Renal pelvis (tissue), 12 donors: Measurements from ENCODE around the gene ZKSCAN8. TPM values are rescaled to one million over a fixed set of nuclear protein-coding genes. Genes with fewer than 3 reads are reported as not detected.
"Not testable (repeated sequence)": the region's sequence is repeated elsewhere in the genome, so short reads cannot be mapped to it uniquely, and the experiment has no call there.

Source experiments
- DNase-seq: peaks from one replicate; pipeline ENCODE4 v3.0.0-alpha.2; 2013
- long read RNA-seq, 16 experiments: transcript quantifications; one replicate each; lab custom pipeline, GENCODE V29; 2026
- polyA plus RNA-seq, 3 donors: library from polyadenylated mRNA; unstranded; fragments of 120-200 nt; gene quantifications; one replicate each; pipeline ENCODE4 v1.2.1, GENCODE V29; 2013; ENCODE audit not compliant: insufficient read length in 3 of 3

The ZKSCAN8 gene
- polyA plus RNA-seq = 10 to 100 TPM; 37.6 to 48.3 (median 48.2) TPM
- long read RNA-seq, donor 1, partial matches to known transcripts = 0 of 1 reads
- long read RNA-seq, donor 1, other reads (novel, unspliced or antisense) = 0 of 1 reads
- long read RNA-seq, donor 2, full-length matches to known transcripts = 5 of 5 reads
- long read RNA-seq, donor 2, partial matches to known transcripts = 0 of 5 reads
- long read RNA-seq, donor 2, other reads (novel, unspliced or antisense) = 0 of 5 reads
- long read RNA-seq, donor 3, full-length matches to known transcripts = 6 of 6 reads
- long read RNA-seq, donor 3, partial matches to known transcripts = 0 of 6 reads
- long read RNA-seq, donor 3, other reads (novel, unspliced or antisense) = 0 of 6 reads
- long read RNA-seq, donor 4, full-length matches to known transcripts = 1 of 7 reads
- long read RNA-seq, donor 4, partial matches to known transcripts = 6 of 7 reads
- long read RNA-seq, donor 4, other reads (novel, unspliced or antisense) = 0 of 7 reads
- long read RNA-seq, donor 5, full-length matches to known transcripts = 2 of 2 reads
- long read RNA-seq, donor 5, partial matches to known transcripts = 0 of 2 reads
- long read RNA-seq, donor 5, other reads (novel, unspliced or antisense) = 0 of 2 reads
- long read RNA-seq, donor 6, full-length matches to known transcripts = 7 of 7 reads
- long read RNA-seq, donor 6, partial matches to known transcripts = 0 of 7 reads
- long read RNA-seq, donor 6, other reads (novel, unspliced or antisense) = 0 of 7 reads
- long read RNA-seq, donor 7, full-length matches to known transcripts = 5 of 156 reads
- long read RNA-seq, donor 7, partial matches to known transcripts = 144 of 156 reads
- long read RNA-seq, donor 7, other reads (novel, unspliced or antisense) = 7 of 156 reads
- long read RNA-seq, donor 8, full-length matches to known transcripts = 3 of 3 reads
- long read RNA-seq, donor 8, partial matches to known transcripts = 0 of 3 reads
- long read RNA-seq, donor 8, other reads (novel, unspliced or antisense) = 0 of 3 reads
- long read RNA-seq, donor 9, full-length matches to known transcripts = 7 of 144 reads
- long read RNA-seq, donor 9, partial matches to known transcripts = 128 of 144 reads
- long read RNA-seq, donor 9, other reads (novel, unspliced or antisense) = 9 of 144 reads
- long read RNA-seq, donor 10, full-length matches to known transcripts = 2 of 2 reads
- long read RNA-seq, donor 10, partial matches to known transcripts = 0 of 2 reads
- long read RNA-seq, donor 10, other reads (novel, unspliced or antisense) = 0 of 2 reads
- long read RNA-seq, donor 11, full-length matches to known transcripts = 3 of 3 reads
- long read RNA-seq, donor 11, partial matches to known transcripts = 0 of 3 reads
- long read RNA-seq, donor 11, other reads (novel, unspliced or antisense) = 0 of 3 reads
- long read RNA-seq, donor 12, full-length matches to known transcripts = 11 of 16 reads
- long read RNA-seq, donor 12, partial matches to known transcripts = 5 of 16 reads
- long read RNA-seq, donor 12, other reads (novel, unspliced or antisense) = 0 of 16 reads
- long read RNA-seq, donor 13, partial matches to known transcripts = 0 of 1 reads
- long read RNA-seq, donor 13, other reads (novel, unspliced or antisense) = 0 of 1 reads
- long read RNA-seq, donor 14, full-length matches to known transcripts = 4 of 4 reads
- long read RNA-seq, donor 14, partial matches to known transcripts = 0 of 4 reads
- long read RNA-seq, donor 14, other reads (novel, unspliced or antisense) = 0 of 4 reads
- long read RNA-seq, donor 15, full-length matches to known transcripts = 7 of 7 reads
- long read RNA-seq, donor 15, partial matches to known transcripts = 0 of 7 reads
- long read RNA-seq, donor 15, other reads (novel, unspliced or antisense) = 0 of 7 reads
- long read RNA-seq, donor 16, full-length matches to known transcripts = 7 of 7 reads
- long read RNA-seq, donor 16, partial matches to known transcripts = 0 of 7 reads
- long read RNA-seq, donor 16, other reads (novel, unspliced or antisense) = 0 of 7 reads

DNA sequence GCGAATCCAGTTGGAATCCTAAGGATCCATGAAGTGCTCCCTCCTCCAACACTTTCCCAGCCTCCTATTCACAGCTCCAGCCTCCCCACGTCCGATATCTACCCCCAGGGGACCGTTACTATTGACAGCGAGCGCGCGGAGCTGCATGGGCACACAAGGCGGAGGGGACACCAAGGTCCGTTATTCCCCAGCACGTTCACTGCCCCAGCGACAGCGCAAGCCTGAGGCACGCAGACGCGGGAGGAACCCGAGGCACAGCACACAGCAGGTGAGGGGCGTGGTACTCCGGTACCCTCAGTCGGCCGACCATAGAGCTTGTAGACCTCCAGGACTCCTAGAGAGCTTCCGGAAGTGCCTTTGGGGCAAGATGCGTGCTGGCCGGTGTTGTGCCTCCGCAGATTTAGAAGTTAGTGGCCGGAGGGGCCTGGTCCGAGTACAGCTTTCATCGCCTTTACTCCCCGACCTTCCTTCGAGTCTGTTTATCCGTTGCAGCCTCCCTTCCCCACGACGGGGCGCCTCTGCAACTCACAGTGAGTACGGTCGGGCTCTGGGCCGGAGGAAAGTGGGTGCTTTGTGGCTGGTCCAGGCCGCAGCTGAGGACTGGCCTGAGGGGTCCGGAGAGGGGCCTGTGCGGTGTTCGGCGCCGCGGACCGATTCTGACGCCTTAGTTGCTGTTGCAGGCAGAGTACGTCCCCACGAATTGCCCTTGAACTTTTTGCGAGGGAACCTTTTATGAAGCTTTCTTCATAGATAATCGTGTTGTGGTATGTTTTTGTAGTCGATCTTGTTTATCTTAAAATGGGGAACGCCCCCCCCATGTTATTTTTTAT is at the start of gene ZKSCAN8:
ZKSCAN8 (plus strand) TSS at position 384 of the 830 bp plus-strand sequence. CDS start 6,525 bp downstream, outside the sequence.
- DNase-seq = peak; percentile 91

DNA sequence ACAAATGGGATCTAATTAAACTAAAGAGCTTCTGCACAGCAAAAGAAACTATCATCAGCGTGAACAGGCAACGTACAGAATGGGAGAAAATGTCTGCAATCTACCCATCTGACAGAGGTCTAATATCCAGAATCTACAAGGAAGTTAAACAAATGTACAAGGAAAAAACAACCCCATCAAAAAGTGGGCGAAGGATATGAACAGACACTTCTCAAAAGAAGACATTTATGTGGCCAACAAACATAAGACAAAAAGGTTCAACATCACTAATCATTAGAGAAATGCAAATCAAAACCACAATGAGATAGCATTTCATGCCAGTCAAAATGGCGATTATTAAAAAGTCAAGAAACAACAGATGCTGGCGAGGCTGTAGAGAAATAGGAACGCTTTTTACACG is 39.5 kb upstream of the ZKSCAN8 start:
- not testable (repeated sequence) for DNase-seq

DNA sequence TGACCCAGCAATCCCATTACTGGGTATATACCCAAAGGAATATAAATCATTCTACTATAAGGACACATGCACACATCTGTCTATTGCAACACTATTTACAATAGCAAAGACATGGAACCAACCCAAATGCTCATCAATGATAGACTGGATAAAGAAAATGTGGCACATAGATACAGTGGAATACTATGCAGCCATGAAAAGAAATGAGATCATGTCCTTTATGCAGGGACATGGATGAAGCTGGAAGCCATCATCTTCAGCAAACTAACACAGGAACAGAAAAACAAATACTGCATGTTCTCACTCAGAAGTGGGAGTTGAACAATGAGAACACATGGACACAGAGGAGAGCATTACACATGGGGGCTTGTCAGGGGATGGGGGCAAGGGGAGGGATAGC is 39.0 kb upstream of the ZKSCAN8 start:
- DNase-seq = not testable (repeated sequence)

DNA sequence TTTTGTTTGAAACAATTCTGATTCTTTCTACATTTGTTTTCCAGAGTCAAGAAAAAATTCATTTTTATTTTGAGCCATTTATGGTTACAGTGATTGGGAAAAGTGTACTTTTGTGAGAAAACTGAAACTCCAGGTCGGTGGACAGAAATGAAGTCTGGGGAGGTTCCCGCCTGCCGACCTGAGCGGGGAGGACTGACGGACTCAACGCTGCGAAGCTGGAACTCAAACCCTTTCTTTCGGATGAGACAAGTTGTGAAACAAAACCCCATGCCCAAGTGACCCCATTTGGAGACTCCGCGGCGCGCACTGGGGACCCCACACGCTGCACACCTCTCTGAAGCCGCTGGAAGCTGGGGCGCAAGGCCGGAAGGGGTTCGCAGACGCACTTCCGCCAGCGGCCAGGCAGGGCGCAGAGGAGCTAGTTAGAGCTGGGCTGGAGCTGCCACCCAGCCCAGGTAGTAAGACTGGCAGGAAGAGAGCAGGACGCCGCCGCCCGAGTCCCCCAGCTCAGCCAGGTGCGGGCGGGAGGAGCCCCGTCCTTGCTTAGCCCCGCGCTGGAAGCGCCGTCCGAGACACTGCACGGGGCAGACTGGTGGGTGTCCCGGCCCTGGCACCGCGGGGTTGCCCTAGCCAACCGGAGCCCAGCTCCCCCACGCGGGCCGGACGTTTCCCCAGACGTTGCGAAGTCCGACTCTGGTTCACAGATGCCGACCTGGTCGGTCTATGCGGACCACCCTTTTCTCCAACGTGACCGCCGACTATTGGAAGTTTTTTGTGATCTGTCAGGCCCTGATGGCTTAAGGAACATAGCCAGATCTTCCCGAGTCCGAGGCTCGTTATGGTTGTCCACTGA is 37.1 kb upstream of the ZKSCAN8 start:
- peak; percentile 84 for DNase-seq

- DNase-seq = peak; percentile 11
These were observed 36.4 kb upstream of the ZKSCAN8 start for GRCh38 chr6:28105245-28105639.

DNA sequence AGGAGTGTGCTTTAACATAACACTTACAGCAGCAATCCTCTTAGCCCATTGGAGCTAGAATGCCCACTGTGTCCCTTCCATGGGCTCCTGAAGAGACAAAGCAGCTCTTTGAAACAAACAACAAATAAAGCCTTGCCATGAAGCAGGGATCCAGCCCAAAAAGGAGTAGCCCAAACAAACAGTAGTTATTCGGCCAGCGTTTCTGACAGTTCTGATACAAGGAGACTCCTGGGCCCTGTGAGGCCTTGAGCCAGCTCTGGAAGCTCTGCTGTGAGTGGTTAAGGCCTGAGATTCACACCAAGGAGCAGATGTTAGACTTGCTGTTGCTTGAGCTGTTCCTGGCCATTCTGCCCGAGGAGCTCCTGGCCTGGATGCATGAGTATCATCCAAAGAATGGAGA is 34.2 kb upstream of the ZKSCAN8 start:
- DNase-seq = no peak

- no peak for DNase-seq
These were observed 29.7 kb upstream of the ZKSCAN8 start for GRCh38 chr6:28111964-28112363.

DNA sequence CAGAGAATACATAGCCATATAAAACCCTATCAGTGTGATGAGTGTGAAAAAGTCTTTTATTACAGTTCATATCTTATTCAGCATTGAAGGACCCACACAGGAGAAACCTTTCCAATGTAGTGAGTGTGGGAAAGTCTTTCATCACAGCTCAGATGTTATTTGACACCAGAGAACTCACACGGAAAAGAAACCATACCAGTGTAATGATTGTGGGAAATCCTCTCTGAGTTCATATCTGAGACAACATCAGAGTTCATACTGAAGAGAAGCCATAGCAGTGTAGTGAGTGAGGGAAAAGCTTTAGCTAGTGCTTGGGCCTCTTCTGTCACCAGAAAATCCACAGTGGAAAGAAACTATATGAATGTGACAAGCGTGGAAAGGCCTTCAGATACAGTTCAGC is 25.9 kb upstream of the ZKSCAN8 start:
- no peak for DNase-seq

DNA sequence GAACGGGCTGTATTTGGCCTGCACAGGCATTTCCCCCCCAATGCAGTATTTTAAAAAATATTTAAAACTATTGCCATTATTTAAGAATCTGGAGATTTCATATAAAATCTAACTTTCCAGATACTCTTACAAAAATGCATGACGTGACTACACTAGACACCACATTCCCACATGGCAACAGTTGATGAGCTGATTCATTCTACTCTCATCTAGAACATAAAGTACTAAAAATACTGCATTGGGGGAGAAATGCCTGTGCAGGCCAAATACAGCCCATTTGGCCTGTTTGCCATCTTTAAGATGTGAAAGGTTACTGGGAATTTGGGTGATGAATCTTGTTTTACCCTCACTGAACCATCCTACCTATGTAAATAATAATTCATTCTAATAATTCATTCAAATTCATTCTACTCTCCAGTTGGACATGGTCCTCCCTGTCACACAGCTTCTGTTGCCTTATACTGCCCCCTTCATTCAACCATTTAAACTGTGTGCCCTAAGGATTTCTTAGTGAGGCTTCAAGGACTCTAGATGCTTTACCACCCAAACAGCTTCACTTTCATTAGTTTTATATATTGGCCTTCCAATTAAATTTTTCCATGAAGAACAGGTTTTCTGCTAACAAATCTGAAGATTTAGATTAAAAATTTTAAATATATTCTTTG is 24.2 kb upstream of the ZKSCAN8 start:
- DNase-seq = no peak

GRCh38 chr6:28118217-28118616 is 23.5 kb upstream of the ZKSCAN8 start:
- DNase-seq = no peak

DNA sequence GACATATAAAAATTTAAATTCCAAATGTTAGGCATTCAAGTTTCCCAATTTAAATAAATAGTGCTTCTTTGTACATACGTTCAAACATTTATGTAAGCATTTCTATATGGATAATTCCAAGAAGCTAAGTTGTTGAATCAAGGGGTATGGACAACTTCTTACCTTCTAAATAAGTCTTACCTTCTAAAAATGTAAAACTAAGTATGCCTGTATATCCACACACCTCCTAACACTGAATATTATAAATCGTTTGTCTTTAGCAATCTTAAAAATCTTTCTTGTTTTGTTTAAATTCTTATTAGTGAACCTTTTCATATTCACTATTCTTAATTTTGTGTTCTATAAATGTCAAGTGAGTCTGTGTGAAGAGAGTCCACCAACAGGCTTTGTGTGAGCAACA is 19.8 kb upstream of the ZKSCAN8 start:
- DNase-seq = no peak

- DNase-seq = not testable (repeated sequence)
These were observed 19.4 kb upstream of the ZKSCAN8 start for GRCh38 chr6:28122283-28122682.

- DNase-seq = peak; percentile 82
These were observed 17.2 kb upstream of the ZKSCAN8 start, which contains the start of gene ZSCAN16 for GRCh38 chr6:28124350-28124970. ZSCAN16 (plus strand) TSS chr6:28124609; CDS start chr6:28125444, 835 bp downstream.

DNA sequence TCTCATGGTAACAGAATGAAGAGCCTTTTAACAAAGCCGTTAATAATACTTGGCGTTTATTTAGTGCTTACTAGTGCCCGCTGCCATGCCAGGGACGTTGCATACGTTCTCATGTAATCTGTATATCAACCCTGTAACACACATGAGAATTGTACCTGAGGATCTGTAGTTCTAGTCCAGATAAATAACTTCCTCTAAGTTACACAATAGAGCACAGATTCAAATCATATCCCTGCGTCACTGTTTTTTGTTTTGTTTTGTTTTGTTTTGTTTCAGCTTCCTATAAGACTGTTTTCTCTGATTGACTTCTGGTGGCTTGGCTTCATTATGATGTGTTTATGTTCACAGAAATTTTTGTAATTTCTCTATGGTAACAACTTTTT is 16.7 kb upstream of the ZKSCAN8 start:
- DNase-seq = no peak

DNA sequence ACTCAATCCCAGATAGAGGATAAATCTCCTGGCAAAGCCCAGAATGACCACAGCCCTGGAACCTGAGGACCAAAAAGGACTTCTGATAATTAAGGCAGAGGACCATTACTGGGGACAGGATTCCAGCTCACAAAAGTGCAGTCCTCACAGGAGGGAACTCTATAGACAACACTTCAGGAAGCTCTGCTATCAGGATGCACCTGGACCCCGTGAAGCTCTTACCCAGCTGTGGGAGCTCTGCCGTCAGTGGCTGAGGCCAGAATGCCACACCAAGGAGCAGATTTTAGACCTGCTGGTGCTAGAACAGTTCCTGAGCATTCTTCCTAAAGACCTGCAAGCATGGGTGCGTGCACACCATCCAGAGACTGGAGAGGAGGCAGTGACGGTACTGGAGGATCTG is 16.3 kb upstream of the ZKSCAN8 start:
- no peak for DNase-seq

- peak; percentile 20 for DNase-seq
These were observed 7.7 kb upstream of the ZKSCAN8 start for GRCh38 chr6:28134015-28134414.

DNA sequence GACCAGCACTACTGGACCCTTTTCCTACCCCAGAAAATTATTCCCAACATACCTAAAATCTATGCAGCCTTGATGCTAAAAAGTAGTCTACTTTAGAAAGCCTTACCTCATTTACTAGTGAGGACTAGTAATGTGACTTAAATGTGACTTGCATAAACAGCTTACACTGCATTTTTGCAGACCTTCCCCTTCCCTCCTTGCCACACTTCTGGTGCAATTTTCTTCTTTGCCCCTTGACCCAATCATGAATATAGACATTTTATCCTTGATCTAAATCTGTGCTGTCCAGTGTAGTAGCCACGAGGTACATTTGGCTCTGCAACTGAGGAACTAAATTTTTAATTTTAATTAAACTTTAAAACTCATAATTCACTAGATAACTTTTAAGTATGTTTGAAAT is 7.0 kb upstream of the ZKSCAN8 start:
- DNase-seq = no peak
